ENCODE results near the gene PHYHD1. TPM values are rescaled to one million over a fixed set of nuclear protein-coding genes. Genes with fewer than 3 reads are reported as not detected.
A peak's percentile ranks its signal among the peaks of the same experiment; 100 is the strongest.
"Not testable (repeated sequence)": the region's sequence is repeated elsewhere in the genome, so short reads cannot be mapped to it uniquely, and the experiment has no call there.

The PHYHD1 gene
- total and polyA plus RNA-seq, 9 donors = 23.9 to 47.6 (median 38.1) TPM

DNA sequence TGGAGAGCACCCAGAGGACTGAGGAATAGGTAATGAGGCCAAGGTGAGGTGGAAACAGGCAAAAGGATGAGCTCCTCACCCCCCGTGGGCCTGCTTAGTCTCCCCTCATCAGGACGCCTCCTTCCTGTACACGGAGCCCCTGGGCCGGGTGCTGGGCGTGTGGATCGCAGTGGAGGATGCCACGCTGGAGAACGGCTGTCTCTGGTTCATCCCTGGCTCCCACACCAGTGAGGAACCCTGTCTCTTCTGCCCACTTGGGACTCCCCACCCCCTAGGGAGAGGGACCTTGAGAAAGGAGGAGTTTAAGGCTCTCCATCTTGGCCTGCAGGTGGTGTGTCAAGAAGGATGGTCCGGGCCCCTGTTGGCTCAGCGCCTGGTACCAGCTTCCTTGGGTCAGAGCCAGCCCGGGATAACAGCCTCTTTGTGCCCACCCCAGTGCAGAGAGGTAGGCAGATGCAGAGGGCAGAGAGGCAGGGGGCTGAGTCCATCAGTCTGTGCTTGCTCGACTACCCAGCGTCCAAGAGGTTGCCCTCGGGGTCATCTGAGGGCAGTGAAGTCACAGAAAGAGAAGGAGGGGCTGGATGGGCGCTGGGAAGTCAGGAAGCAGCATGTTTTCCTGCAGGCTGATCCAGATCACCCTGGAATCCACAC, 19.6 kb downstream of the PHYHD1 start:
- no peak overlapping the region for H3K27ac ChIP-seq (ENCODE audit: low read length)
- no peaks in the 10 kb centered on the region for H3K4me1 ChIP-seq (ENCODE audit: control insufficient read depth, insufficient read depth, low read length)
- DNase-seq = no peak
- 68% methylated on average over 8 of the region's 15 CpGs for WGBS (ENCODE audit: insufficient coverage)
- no peaks in the 10 kb centered on the region for H3K27me3 ChIP-seq (ENCODE audit: control insufficient read depth, insufficient read depth, low read length)
- H3K9me3 ChIP-seq (replicated peaks; ENCODE audit: control insufficient read depth, low read depth, low read length) = no peaks in the 10 kb centered on the region
- peaks cover 47% of the 10 kb centered on the region for H3K36me3 ChIP-seq (ENCODE audit: control insufficient read depth, insufficient read depth, low read length)
- H3K4me3 ChIP-seq (ENCODE audit: low read length) = no peak overlapping the region

DNA sequence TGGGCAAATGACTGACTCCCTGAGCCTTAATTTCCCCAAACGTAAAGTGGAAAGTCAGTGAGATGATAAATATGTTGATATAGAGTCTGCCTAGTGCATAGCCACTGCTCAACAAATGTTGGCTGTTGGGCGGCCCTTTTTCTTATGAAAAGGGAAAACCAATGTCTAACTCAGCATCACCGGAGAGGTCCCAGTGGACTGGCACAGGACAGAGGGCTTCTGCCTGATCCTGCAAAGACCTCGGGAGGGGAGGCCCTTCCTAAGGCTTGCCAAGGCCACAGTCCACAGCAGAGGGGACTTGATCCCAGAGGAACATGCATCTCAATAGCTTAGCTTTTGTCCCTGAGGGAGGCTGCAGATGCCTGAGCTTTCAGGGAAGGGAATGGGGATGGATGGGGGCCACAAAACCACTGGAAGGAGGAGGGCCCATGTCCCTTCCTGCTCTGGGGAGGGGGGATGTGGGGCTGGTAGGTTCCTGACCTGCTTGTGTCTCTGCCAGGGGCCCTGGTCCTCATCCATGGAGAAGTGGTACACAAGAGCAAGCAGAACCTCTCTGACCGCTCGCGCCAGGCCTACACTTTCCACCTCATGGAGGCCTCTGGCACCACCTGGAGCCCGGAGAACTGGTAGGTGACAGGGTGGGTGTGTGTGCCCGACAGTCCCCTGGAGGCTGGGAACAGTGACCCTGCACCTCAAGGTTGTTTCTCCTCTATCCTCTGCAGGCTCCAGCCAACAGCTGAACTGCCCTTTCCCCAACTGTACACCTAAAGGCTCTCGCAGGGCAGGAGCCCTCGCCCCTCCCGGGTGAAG, 20.4 kb downstream of the PHYHD1 start:
- no peak for DNase-seq
- Histone ChIP-seq H3K4me1 (ENCODE audit: control insufficient read depth, insufficient read depth, low read length) (peaks cover 1% of the 10 kb centered on the region), H3K27me3 (ENCODE audit: control insufficient read depth, insufficient read depth, low read length) (no peaks in the 10 kb centered on the region), H3K27ac (ENCODE audit: low read length) (no peak overlapping the region), H3K36me3 (ENCODE audit: control insufficient read depth, insufficient read depth, low read length) (peaks cover 49% of the 10 kb centered on the region), H3K9me3 (replicated peaks; ENCODE audit: control insufficient read depth, low read depth, low read length) (no peaks in the 10 kb centered on the region), H3K4me3 (ENCODE audit: low read length) (no peak overlapping the region)
- WGBS (ENCODE audit: insufficient coverage) = 94% methylated on average over 5 of the region's 12 CpGs

DNA sequence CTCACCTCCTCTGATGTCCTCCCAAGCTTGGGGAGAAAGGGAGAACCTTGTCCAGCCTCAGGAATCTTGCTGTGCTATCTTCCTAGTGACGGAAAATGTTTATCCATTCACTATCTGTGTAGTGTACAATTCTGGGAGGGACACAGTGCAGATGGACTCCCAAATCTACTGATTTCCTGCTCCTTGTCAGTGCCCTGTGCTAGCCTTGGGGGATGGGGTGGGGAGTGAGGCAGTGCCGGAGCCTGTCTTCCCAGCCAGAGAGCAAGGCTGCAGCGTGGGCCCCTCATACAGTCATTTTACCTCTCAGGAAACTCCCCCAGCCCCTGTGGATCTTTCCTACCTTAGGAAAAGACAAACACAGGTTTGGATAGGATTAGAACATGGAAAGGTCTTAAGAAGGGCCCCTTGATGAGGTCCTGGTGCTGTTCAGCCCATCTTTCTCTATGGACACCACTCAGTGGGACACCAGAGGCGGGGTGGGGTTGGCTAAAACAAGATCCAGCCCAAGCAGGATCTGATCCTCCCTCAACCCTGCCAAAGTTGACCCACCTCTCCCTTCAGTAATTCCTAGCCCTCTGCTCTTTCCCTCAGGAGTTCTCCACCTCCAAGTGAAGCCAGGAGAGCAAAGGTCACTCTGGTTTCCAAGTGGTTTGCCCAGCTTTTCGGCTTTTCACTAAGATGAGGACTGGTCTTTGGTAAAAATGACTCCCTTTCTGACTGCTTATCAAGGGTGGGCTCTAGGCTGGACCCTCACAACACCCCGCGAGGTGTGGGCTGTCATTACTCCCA, 23.2 kb downstream of the PHYHD1 start:
- Histone ChIP-seq H3K9me3 (replicated peaks; ENCODE audit: control insufficient read depth, low read depth, low read length) (no peaks in the 10 kb centered on the region), H3K27me3 (ENCODE audit: control insufficient read depth, insufficient read depth, low read length) (no peaks in the 10 kb centered on the region), H3K4me3 (ENCODE audit: low read length) (no peak overlapping the region), H3K4me1 (ENCODE audit: control insufficient read depth, insufficient read depth, low read length) (peaks cover 15% of the 10 kb centered on the region), H3K27ac (ENCODE audit: low read length) (no peak overlapping the region), H3K36me3 (ENCODE audit: control insufficient read depth, insufficient read depth, low read length) (peaks cover 40% of the 10 kb centered on the region)
- 94% methylated on average over 3 of the region's 7 CpGs for WGBS (ENCODE audit: insufficient coverage)
- no peak for DNase-seq

DNA sequence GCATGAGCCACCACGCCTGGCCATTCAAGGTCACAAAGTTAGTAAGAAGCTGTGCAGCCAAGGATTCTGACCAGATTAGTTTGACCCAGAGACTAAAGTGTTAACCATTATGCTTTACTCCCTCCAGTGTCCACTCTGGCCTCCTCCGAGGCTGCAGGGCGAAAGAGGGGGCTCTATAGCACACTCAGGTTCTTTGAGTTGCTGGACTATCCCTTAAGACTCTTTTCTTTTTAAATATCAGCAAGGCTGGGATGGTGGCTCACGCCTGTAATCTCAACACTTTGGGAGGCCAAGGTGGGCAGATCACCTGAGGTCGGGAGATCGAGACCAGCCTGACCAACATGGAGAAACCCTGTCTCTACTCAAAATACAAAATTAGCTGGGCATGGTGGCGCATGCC, 24.2 kb downstream of the PHYHD1 start:
- not testable (repeated sequence) for DNase-seq; H3K27me3 ChIP-seq (ENCODE audit: control insufficient read depth, insufficient read depth, low read length); H3K27ac ChIP-seq (ENCODE audit: low read length); H3K4me3 ChIP-seq (ENCODE audit: low read length); H3K9me3 ChIP-seq (replicated peaks; ENCODE audit: control insufficient read depth, low read depth, low read length)
- Histone ChIP-seq H3K36me3 (ENCODE audit: control insufficient read depth, insufficient read depth, low read length) (peaks cover 40% of the 10 kb centered on the region), H3K4me1 (ENCODE audit: control insufficient read depth, insufficient read depth, low read length) (peaks cover 15% of the 10 kb centered on the region)
- WGBS (ENCODE audit: insufficient coverage) = 77% methylated on average over 3 of the region's 7 CpGs

DNA sequence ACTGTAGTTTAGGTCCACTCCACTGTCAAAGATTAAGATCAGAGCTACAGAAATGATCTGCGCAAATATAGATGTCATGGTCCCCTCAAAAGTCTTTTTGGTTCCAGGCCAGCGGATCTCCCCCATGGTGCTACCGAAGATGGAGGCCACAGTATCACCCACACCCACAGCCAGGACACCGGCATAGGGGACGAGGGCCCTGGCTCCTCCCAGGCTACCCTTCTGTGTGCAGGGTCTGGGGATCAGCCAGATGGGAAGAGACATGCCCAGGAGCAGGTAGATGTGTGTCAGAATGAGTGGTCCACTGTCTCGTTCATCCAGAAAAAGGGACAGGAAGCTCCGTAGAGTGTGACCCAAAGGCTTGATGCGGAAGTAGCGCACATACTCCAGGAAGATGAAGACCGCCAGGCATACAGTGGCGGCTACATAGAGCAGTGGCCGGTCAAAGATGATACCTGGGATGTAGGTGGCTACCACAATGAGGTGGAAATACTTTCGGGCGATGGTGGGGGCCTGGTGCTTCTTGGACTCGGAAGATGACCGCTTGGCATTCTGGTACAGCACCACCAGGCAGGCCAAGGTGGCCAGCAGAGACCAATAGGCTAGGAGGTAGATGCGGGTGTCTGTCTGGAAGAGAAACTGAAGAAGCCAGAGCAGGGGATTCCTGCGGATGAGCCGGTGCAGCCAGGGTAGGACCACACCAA, 25.2 kb downstream of the PHYHD1 start:
- Histone ChIP-seq H3K9me3 (replicated peaks; ENCODE audit: control insufficient read depth, low read depth, low read length) (no peaks in the 10 kb centered on the region), H3K36me3 (ENCODE audit: control insufficient read depth, insufficient read depth, low read length) (peaks cover 42% of the 10 kb centered on the region), H3K4me1 (ENCODE audit: control insufficient read depth, insufficient read depth, low read length) (peaks cover 15% of the 10 kb centered on the region), H3K27ac (ENCODE audit: low read length) (no peak overlapping the region), H3K4me3 (ENCODE audit: low read length) (no peak overlapping the region), H3K27me3 (ENCODE audit: control insufficient read depth, insufficient read depth, low read length) (no peaks in the 10 kb centered on the region)
- WGBS (ENCODE audit: insufficient coverage) = 95% methylated on average over 15 of the region's 19 CpGs
- DNase-seq = no peak

DNA sequence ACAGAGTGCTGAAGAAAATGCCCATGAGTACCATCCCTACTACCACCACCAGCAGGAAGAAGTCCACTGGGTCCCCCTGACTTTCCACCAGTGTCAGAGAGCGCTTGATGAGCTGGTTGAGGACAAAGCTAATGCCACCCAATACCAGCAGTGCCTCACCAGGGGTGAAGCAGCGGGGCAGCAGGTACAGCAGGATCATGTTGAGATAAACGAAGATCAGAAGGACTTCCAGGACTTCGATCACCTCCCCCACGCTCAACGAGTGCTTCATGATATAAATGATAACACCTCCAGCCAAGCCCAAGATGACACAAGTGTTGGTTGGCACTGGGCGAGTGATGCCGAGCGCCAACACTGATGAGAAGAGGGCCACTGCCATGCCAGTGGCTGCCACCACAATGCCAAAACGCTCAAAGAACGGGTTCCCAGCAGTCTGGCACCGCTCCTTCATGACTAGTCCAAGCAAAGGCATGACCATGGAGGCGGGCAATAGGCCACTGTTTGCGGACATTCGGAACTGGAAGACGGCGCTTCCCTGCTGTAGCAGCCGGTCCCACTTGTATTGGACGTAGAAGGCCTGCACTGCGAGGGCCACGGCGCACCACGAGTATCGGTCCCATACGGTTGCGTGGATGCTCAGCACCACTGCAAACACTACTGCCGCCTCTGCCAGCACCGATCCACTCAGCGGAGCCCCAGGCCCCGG, 25.9 kb downstream of the PHYHD1 start:
- H3K27me3 ChIP-seq (ENCODE audit: control insufficient read depth, insufficient read depth, low read length) = no peaks in the 10 kb centered on the region
- peak; percentile 27 for DNase-seq
- peaks cover 35% of the 10 kb centered on the region for H3K36me3 ChIP-seq (ENCODE audit: control insufficient read depth, insufficient read depth, low read length)
- peak overlapping the region; percentile 99 for H3K4me3 ChIP-seq (ENCODE audit: low read length)
- H3K27ac ChIP-seq (ENCODE audit: low read length) = peak overlapping the region; percentile 79
- 28% methylated on average over 28 of the region's 30 CpGs for WGBS (ENCODE audit: insufficient coverage)
- peaks cover 15% of the 10 kb centered on the region for H3K4me1 ChIP-seq (ENCODE audit: control insufficient read depth, insufficient read depth, low read length)
- H3K9me3 ChIP-seq (replicated peaks; ENCODE audit: control insufficient read depth, low read depth, low read length) = no peaks in the 10 kb centered on the region

DNA sequence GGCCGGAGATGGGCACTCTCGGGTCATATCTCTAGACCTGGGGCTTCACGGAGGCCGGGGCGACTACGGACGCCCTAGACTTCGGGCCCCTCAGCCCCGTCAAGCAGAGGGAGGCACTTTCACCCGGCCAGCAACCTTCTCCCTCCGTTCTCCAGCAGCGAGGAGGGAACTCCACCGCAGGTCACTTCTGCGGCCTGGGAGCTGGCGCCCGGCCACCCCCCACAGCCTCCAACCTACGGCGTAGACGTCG, 26.4 kb downstream of the PHYHD1 start:
- Histone ChIP-seq H3K4me3 (ENCODE audit: low read length) (peak overlapping the region; percentile 99), H3K27me3 (ENCODE audit: control insufficient read depth, insufficient read depth, low read length) (no peaks in the 10 kb centered on the region), H3K4me1 (ENCODE audit: control insufficient read depth, insufficient read depth, low read length) (peaks cover 15% of the 10 kb centered on the region), H3K27ac (ENCODE audit: low read length) (peak overlapping the region; percentile 79), H3K9me3 (replicated peaks; ENCODE audit: control insufficient read depth, low read depth, low read length) (no peaks in the 10 kb centered on the region), H3K36me3 (ENCODE audit: control insufficient read depth, insufficient read depth, low read length) (peaks cover 35% of the 10 kb centered on the region)
- no peak for DNase-seq
- 0% methylated on average over 19 of the region's 20 CpGs for WGBS (ENCODE audit: insufficient coverage)

DNA sequence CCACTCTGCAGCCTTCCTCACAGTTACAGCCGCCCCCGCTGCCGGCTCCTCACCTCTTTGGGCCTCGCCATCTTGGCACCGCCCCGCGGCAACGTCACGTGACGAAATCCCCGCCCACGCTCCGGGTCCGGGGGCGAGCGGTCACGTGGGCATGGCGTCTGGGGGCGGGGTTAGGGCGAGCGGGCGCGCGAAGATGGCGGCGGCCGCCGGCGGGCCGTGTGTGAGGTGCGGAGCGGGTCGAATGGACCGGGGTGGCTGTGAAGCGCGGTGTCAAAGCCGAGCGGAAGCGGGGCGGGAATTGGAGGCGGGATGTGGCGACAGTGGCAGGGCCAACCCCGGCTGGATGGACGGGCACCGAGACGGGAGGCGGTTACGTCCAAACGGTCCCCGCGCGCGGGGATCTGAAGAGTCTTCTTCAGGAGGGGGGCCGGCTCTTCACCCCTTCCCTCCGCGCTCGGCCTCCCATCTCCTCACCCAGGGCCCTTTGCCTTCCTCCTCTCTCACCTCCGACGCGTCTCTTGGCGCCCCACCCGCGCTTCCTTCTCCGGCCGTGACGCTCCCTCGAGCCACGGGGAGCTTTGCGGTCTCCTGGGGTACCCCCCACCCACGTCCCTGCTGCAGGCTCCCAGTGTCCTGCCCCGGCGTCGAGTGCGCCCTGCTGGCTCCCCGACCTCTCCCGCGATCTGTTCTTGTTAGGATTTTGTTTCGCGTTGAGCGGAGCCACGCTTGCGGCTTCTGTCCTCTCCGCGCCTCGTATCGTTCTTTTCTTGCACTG, 26.9 kb downstream of the PHYHD1 start, which contains the start of the genes DOLK and NUP188:
Gene DOLK, minus strand, starts transcription at position 77 of the 775 bp plus-strand sequence. CDS start 300 bp downstream, outside the sequence.
Gene NUP188, plus strand, starts transcription at position 173 of the 775 bp plus-strand sequence. Its CDS starts 21 bp downstream, at position 194.
- Histone ChIP-seq H3K36me3 (ENCODE audit: control insufficient read depth, insufficient read depth, low read length) (peaks cover 34% of the 10 kb centered on the region), H3K9me3 (replicated peaks; ENCODE audit: control insufficient read depth, low read depth, low read length) (no peaks in the 10 kb centered on the region), H3K27me3 (ENCODE audit: control insufficient read depth, insufficient read depth, low read length) (no peaks in the 10 kb centered on the region), H3K4me1 (ENCODE audit: control insufficient read depth, insufficient read depth, low read length) (peaks cover 15% of the 10 kb centered on the region), H3K4me3 (ENCODE audit: low read length) (peak within 1 kb of the TSS; percentile 99), H3K27ac (ENCODE audit: low read length) (peak within 1 kb of the TSS; percentile 97)
- peak; percentile 98 for DNase-seq
- under 1% methylated on average over 74 of the region's 86 CpGs for WGBS (ENCODE audit: insufficient coverage)

DNA sequence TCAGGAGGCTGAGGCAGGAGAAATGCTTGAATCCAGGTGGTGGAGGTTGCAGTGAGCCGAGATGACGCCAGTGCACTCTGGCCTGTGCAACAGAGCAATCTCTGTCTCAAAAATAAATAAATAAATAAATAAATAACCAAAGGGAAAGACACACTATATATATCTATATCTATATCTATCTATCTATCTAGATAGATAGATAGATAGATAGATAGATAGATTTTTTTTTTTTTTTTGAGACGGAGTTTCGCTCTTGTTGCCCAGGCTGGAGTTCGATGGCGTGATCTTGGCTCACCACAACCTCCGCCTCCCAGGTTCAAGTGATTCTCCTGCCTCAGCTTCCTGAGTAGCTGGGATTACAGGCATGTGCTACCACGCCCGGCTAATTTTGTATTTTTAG, 40.6 kb downstream of the PHYHD1 start:
- H3K4me3 ChIP-seq (ENCODE audit: low read length); H3K27me3 ChIP-seq (ENCODE audit: control insufficient read depth, insufficient read depth, low read length); H3K9me3 ChIP-seq (replicated peaks; ENCODE audit: control insufficient read depth, low read depth, low read length); DNase-seq; H3K27ac ChIP-seq (ENCODE audit: low read length); H3K4me1 ChIP-seq (ENCODE audit: control insufficient read depth, insufficient read depth, low read length): not testable (repeated sequence)
- no CpG with 5 or more reads among the region's 9 CpGs for WGBS (ENCODE audit: insufficient coverage)
- peaks cover 33% of the 10 kb centered on the region for H3K36me3 ChIP-seq (ENCODE audit: control insufficient read depth, insufficient read depth, low read length)

Measured in muscle of leg (tissue), 11 donors.